GM19035 (cell line): Measurements from ENCODE around the gene SH2D3A.
"Not testable (repeated sequence)": the region's sequence is repeated elsewhere in the genome, so short reads cannot be mapped to it uniquely, and the experiment has no call there.

Source experiments
- ATAC-seq: cut with Tn5 transposase; IDR thresholded peaks from one replicate; pipeline ENCODE4 v1.9.1; 2021; ENCODE audit not compliant: unreplicated experiment

SH2D3A gene

GRCh38 chr19:6710273-6711077, 56.8 kb downstream of the SH2D3A start:
- ATAC-seq = no peak

DNA sequence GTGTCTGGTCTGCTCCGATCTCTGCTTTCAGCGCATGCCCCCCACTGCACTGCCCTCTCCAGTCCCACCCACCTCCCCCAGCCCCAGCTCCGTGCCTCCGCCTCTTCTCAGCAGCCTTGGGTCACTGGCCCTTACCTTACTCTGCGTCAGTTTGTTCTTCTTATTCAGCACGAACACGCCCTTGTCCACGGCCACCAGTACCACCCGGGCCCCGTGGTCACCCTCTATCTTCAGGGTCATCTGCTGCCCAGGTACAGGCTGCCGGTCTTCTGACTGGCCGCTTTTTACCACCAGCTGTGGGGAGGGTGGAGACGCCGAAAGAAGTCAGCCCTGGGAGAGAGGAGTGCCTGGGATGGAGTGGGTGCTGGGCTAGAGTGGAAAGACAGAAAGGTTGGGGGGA, 57.7 kb downstream of the SH2D3A start:
- ATAC-seq = no peak

DNA sequence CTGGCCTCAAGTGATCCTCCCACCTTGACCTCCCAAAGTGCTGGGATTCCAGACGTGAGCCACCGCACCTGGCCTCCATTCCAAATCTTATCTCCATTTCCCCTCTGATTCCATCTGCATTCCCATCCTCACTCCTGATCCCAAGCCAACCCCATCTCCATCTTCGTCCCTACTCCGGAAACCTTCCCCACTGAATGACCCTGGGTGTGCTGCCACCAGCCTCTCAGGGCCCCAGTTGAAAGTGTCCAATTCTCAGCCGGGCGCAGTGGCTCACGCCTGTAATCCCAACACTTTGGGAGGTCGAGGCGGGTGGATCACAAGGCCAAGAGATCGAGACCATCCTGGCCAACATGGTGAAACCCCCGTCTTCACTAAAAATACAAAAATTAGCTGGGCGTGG, 58.3 kb downstream of the SH2D3A start:
- not testable (repeated sequence) for ATAC-seq

DNA sequence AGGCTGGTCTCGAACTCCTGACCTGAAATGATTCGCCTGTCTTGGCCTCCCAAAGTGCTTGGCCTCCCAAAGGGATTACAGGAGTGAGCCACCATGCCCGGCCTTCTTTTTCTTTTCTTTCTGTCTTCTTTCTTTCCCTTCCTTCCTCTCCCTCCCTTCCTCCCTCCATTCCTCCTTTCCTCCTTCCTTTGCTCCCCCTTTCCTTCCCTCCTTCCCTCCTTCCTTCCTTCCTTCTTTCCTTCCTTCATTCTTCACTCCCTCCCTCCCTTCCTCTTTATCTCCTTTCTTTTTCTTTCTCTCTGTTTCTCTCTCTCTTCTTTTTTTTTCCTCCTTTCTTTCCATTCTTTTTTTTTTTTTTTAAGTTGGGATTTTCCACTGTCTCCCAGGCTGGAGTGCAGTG, 58.9 kb downstream of the SH2D3A start:
- ATAC-seq = no peak

GRCh38 chr19:6707658-6708018, 59.6 kb downstream of the SH2D3A start:
- ATAC-seq = no peak

DNA sequence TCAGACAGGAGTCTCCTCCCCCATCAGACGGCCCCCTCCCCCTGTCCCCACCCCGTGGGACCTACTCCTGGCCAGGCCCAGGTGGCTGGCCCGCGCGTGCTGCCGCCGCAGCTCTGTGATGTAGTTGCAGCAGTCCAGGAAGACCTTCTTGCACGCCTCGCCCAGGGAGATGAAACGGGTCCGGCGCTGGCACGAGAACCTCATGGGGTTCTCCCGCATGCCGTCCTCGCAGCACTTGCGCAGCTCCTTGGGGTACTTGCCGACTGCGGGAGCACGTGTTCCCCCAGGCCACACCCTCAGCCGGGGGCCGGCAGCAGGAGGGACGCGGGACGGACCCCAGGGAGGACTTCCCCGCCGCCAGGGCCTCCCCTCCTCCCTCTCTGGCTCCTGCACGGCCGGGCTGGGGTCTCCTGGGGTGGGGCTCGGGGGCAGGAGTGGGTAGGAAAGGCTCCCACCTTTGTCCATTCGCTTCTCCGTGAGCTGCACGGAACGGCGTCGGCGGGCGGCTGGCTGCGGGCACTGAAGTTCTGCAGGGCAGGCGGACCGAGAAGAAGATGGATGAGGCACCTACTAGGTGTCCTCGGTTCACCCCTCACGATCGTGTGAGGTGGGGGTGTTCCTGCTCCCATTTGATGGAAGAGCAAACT, 60.1 kb downstream of the SH2D3A start:
- ATAC-seq = no peak

GRCh38 chr19:6706633-6706958, 60.6 kb downstream of the SH2D3A start:
- no peak for ATAC-seq

GRCh38 chr19:6705931-6706632, 61.2 kb downstream of the SH2D3A start:
- no peak for ATAC-seq
